Astrocyte of the cerebellum (primary cell): ENCODE data around the gene FANCM.
A peak's percentile ranks its signal among the peaks of the same experiment; 100 is the strongest.
"Not testable (repeated sequence)": the region's sequence is repeated elsewhere in the genome, so short reads cannot be mapped to it uniquely, and the experiment has no call there.

Experiments
- DNase-seq: peaks from one replicate; pipeline ENCODE4 v3.0.0-alpha.2; 2011; ENCODE audit warnings: low read depth
- H3K4me3 ChIP-seq: 2 replicates; pipeline ENCODE4 v1.5.1; 2011; ENCODE audit warnings: mild to moderate bottlenecking, low read depth, low read length, moderate library complexity
- in situ Hi-C: cut with HindIII; loops from 2 replicates; pipeline ENCODE4 v1.10.0; 2017; ENCODE audit warnings: low sequenced_read_pairs
- TF ChIP-seq, protein P1 (sequence below): IDR thresholded peaks from 2 replicates; pipeline ENCODE4 v1.5.1; 2012; ENCODE audit warnings: low read length, low read depth, moderate library complexity, mild to moderate bottlenecking; ENCODE audit errors: missing control alignments

FANCM gene

DNA sequence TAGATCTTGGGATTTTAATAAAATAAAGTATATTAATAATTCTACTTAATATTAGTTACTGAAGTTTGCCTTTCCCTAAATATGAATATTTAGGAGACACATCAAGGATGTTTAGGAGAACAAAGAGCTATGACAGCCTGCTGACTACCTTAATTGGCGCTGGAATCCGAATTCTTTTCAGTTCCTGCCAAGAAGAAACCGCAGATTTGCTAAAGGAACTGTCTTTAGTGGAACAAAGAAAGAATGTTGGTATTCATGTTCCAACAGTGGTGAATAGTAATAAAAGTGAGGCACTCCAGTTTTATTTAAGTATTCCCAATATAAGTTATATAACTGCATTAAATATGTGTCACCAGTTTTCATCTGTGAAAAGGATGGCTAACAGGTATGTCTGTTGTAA is 62.8 kb downstream of the FANCM start:
- peak; percentile 91 for DNase-seq
- no peak overlapping the region for H3K4me3 ChIP-seq
- in situ Hi-C loops, result no loop called here
- TF ChIP-seq, protein P1, sequence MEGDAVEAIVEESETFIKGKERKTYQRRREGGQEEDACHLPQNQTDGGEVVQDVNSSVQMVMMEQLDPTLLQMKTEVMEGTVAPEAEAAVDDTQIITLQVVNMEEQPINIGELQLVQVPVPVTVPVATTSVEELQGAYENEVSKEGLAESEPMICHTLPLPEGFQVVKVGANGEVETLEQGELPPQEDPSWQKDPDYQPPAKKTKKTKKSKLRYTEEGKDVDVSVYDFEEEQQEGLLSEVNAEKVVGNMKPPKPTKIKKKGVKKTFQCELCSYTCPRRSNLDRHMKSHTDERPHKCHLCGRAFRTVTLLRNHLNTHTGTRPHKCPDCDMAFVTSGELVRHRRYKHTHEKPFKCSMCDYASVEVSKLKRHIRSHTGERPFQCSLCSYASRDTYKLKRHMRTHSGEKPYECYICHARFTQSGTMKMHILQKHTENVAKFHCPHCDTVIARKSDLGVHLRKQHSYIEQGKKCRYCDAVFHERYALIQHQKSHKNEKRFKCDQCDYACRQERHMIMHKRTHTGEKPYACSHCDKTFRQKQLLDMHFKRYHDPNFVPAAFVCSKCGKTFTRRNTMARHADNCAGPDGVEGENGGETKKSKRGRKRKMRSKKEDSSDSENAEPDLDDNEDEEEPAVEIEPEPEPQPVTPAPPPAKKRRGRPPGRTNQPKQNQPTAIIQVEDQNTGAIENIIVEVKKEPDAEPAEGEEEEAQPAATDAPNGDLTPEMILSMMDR, result no peak

DNA sequence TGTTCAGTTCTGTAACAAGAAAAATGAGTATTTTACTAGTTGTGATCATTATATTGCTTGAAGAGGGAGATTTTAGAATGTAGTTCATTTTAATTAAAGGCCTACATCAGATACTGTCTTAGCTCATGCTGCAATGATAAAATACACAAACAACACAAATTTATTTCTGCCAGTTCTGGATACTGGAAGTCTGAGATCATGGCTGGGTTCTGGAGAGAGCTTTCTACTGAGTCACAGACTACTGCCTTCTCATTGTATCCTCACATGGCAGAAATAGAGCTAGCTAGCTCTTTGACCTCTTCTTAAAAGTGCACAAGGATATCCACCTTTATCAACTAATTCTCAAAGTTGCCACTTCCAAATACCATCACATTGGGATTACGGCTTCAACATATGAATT is 63.5 kb downstream of the FANCM start:
- TF ChIP-seq, protein P1, result no peak
- no peak for DNase-seq
- H3K4me3 ChIP-seq, result no peak overlapping the region
- in situ Hi-C loops, result no loop called here

DNA sequence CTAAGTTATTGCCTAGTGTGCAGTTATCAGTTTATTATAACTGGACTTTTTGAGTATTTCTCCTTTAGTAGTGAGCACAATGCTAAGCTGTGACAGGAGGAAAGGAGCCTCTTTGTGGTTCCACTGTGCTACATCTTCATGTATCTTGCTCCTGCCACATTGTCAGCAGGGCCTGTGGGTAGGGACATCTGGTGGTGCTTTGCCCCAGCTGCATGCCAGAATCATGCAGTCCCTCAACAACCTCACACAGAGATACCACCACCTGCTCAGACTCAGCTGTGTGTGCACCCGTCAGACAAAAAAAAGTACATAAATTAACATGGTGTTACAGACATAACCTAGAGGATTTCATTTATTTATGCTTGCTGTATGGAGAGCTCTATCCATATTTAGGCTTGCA is 66.2 kb downstream of the FANCM start:
- in situ Hi-C loops, result no loop called here
- TF ChIP-seq, protein P1, result peak; percentile 23
- no peak for DNase-seq
- H3K4me3 ChIP-seq, result no peak overlapping the region

DNA sequence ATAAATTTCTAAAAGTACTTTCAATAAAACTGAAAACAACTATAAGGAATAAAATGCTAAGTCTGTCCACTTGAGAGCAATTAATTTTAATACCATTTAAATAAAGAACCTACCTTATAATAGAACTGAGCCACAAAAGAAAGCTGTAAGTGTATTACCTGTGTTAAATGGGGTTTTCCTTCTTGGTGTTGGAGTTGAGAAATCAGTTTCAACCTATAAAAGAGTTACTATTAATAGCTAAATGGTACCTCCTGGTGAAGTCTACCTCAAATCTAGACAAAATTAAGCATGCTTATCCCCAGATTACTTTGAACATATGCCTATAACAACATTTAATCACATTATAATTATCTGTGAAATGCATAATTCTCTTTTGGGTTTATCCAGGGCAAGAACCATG is 68.5 kb downstream of the FANCM start:
- DNase-seq, result no peak
- TF ChIP-seq, protein P1, result no peak
- H3K4me3 ChIP-seq, result no peak overlapping the region
- in situ Hi-C loops, result no loop called here

DNA sequence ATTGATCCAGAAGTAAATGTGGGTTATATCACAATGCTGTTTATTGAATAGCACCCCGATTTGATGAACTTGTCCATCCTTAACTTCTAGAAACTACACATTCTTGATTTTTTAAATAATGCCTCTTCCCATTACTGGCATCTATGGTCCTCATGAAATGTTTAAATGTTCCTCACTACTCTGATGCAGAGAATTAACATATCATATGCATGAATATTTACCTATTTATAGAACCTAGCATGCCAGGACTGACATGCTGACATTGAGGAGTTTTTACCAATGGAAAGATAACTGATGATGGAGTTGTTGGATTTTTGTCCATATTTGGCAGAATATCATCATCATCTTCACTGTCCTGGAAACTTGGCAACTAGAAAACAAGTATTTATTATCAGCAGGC is 74.4 kb downstream of the FANCM start:
- in situ Hi-C loops, result no loop called here
- no peak for DNase-seq
- TF ChIP-seq, protein P1, result no peak
- no peak overlapping the region for H3K4me3 ChIP-seq

DNA sequence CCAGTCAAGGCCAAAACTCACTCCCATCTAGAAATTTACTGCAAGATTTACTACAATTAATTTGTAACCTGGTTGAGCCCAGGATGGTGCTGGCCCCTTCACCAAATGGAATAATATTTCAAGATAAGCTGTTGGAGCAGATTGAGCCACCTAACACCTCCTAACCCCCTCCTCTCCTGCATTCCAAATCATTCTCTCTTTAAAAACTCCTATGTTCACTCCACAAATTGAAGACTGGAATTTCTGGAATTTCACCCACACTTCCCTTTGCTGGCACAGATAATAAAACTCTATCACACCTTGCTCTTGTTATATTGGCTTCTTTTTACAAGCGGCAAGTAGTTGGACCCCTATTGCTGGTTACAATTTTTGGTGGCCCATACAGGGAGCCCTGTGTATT is 75.6 kb downstream of the FANCM start:
- in situ Hi-C loops, result no loop called here

DNA sequence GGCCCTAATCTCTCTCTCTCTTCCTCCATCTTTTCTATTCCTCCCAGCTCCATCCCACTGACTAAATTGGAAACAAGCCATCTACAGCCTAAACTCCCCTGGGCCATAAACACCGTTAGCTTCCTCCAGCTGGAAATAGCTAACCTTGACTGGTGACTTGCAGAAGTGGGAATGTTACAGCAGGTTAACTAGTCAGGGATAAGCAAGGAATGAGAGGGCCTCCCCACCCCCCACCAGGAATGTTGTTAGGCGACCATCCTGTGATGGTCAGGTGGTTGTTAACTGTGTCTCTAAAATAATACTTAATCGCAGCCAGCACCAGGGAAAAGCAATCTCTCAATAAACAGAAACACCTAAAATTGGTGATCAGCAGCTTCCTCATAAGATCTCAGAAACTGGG is 76.5 kb downstream of the FANCM start:
- H3K4me3 ChIP-seq, result no peak overlapping the region
- in situ Hi-C loops, result no loop called here
- no peak for DNase-seq
- TF ChIP-seq, protein P1, result no peak

More for the DNA sequence above, 75.6 kb downstream of the FANCM start:
- no peak for DNase-seq
- H3K4me3 ChIP-seq, result no peak overlapping the region
- TF ChIP-seq, protein P1, result no peak

DNA sequence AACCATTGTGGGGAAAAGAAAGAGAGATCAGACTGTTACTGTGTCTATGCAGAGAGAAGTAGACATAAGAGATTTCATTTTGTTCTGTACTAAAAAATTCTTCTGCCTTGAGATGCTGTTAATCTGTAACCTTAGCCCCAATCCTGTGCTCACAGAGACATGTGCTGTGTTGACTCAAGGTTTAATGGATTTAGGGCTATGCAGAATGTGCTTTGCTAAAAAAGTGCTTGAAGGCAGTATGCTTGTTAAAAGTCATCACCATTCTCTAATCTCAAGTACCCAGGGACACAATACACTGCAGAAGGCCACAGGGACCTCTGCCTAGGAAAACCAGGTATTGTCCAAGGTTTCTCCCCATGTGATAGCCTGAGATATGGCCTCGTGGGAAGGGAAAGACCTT is 78.0 kb downstream of the FANCM start:
- H3K4me3 ChIP-seq, DNase-seq, in situ Hi-C loops: not testable (repeated sequence)

DNA sequence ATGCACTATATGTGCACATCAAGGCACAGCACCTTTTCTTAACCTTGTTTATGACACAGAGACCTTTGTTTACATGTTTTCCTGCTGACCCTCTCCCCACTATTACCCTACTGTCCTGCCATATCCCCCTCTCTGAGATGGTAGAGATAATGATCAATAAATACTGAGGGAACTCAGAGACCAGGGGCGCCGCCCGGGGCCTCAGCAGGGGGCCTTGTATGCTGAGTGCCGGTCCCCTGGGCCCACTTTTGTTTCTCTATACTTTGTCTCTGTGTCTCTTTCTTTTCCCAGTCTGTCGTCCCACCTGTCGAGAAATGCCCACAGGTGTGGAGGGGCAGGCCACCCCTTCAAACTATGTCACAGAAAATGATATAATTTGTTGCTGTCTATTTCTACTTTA is 78.6 kb downstream of the FANCM start:
- DNase-seq, in situ Hi-C loops, H3K4me3 ChIP-seq: not testable (repeated sequence)
